Liver (tissue), 9 donors: ENCODE results near the gene NUDT2. TPM values are rescaled to one million over a fixed set of nuclear protein-coding genes. Genes with fewer than 3 reads are reported as not detected.

Experiments used
- DNase-seq: peaks from one replicate; pipeline ENCODE4 v3.0.0-alpha.2; 2017; ENCODE audit warnings: low spot score
- H3K27ac ChIP-seq, 2 donors: one replicate each; pipeline ENCODE4 v1.7.0; 2013; ENCODE audit warnings: inconsistent platforms in 2 of 2, low read length in 2 of 2, control low read depth in 1 of 2, low read depth in 1 of 2, mild to moderate bottlenecking in 1 of 2
- H3K27me3 ChIP-seq, 4 donors: one replicate each; pipeline versions ENCODE4 v1.6.1 to v1.7.0; 2013; ENCODE audit warnings: low read length in 3 of 4, inconsistent platforms in 1 of 4, mild to moderate bottlenecking in 1 of 4, moderate library complexity in 1 of 4; ENCODE audit not compliant: control insufficient read depth in 4 of 4, insufficient read depth in 4 of 4
- H3K36me3 ChIP-seq, 4 donors: one replicate each; pipeline versions ENCODE4 v1.6.1 to v1.7.0; 2013; ENCODE audit warnings: low read length in 3 of 4, mild to moderate bottlenecking in 3 of 4, low read depth in 1 of 4, moderate library complexity in 1 of 4; ENCODE audit not compliant: control insufficient read depth in 4 of 4, insufficient read depth in 3 of 4
- H3K4me1 ChIP-seq, 4 donors: one replicate each; pipeline versions ENCODE4 v1.6.1 to v1.7.0; 2013; ENCODE audit warnings: low read length in 3 of 4, mild to moderate bottlenecking in 3 of 4, moderate library complexity in 1 of 4; ENCODE audit not compliant: control insufficient read depth in 4 of 4, insufficient read depth in 4 of 4
- H3K4me3 ChIP-seq, 3 donors: one replicate each; pipeline versions ENCODE4 v1.6.1 to v1.7.0; 2013; ENCODE audit warnings: low read length in 3 of 3, control low read depth in 1 of 3, low read depth in 1 of 3, mild to moderate bottlenecking in 1 of 3
- H3K9ac ChIP-seq, 2 donors: one replicate each; pipeline ENCODE4 v1.7.0; 2013; ENCODE audit warnings: low read length in 2 of 2, mild to moderate bottlenecking in 2 of 2, moderate library complexity in 2 of 2, control low read depth in 1 of 2, low read depth in 1 of 2
- H3K9me3 ChIP-seq, 4 donors: one replicate each; pipeline versions ENCODE4 v1.6.1 to v1.7.0; 2013; ENCODE audit warnings: low read length in 3 of 4; ENCODE audit not compliant: control insufficient read depth in 4 of 4
- EGR1 ChIP-seq, 2 donors: IDR thresholded peaks; 2 replicates each; pipeline ENCODE4 v1.6.1; 2016 to 2018; ENCODE audit warnings: antibody characterized with exemption in 2 of 2, low read depth in 2 of 2
- FOXA1 ChIP-seq: IDR thresholded peaks from 2 replicates; pipeline ENCODE4 v1.6.1; 2016; ENCODE audit warnings: antibody characterized with exemption
- FOXA2 ChIP-seq: IDR thresholded peaks from 2 replicates; pipeline ENCODE4 v1.6.1; 2016; ENCODE audit warnings: antibody characterized with exemption
- HNF4A ChIP-seq, 2 donors: conservative IDR thresholded peaks; 2 replicates each; pipeline ENCODE4 v1.6.1; 2016; ENCODE audit warnings: antibody characterized with exemption in 2 of 2, mild to moderate bottlenecking in 2 of 2
- HNF4G ChIP-seq: IDR thresholded peaks from 2 replicates; pipeline ENCODE4 v1.6.1; 2016; ENCODE audit warnings: antibody characterized with exemption
- JUND ChIP-seq, 2 donors: IDR thresholded peaks; 2 replicates each; pipeline ENCODE4 v1.6.1; 2016; ENCODE audit warnings: antibody characterized with exemption in 2 of 2
- NR2F2 ChIP-seq: IDR thresholded peaks from 2 replicates; pipeline ENCODE4 v1.6.1; 2016; ENCODE audit warnings: antibody characterized with exemption
- RAD21 ChIP-seq, 2 donors: IDR thresholded peaks; 2 replicates each; pipeline ENCODE4 v1.6.1; 2016; ENCODE audit warnings: antibody characterized with exemption in 2 of 2, mild to moderate bottlenecking in 2 of 2
- RXRA ChIP-seq, 2 donors: IDR thresholded peaks; 2 replicates each; pipeline ENCODE4 v1.6.1; 2017 to 2018; ENCODE audit warnings: antibody characterized with exemption in 2 of 2, mild to moderate bottlenecking in 1 of 2
- SP1 ChIP-seq: IDR thresholded peaks from 2 replicates; pipeline ENCODE4 v1.6.1; 2018; ENCODE audit warnings: antibody characterized with exemption, mild to moderate bottlenecking
- YY1 ChIP-seq: IDR thresholded peaks from 2 replicates; pipeline ENCODE4 v1.6.1; 2016; ENCODE audit warnings: antibody characterized with exemption, mild to moderate bottlenecking
- WGBS: extraction: QIAGEN DNeasy Blood & Tissue Kit; methylation state at CpG from one replicate; pipeline ENCODE4 v1.1.7; 2013; 5-methylcytosine and 5-hydroxymethylcytosine counted together
- polyA plus RNA-seq, 2 donors: library from polyadenylated mRNA; stranded (reverse) in 1 of 2; unstranded in 1 of 2; fragments of 200-250 nt in 1 of 2; fragments of >200 nt in 1 of 2; fragmentation: Nextera tagmentation in 1 of 2; extraction: Ambion mirVana in 1 of 2; gene quantifications; one replicate each; pipeline versions ENCODE4 v1.2.1 to v1.2.3, GENCODE V29; 2013 to 2015
- total RNA-seq, 2 donors: library from RNA; depleted of rRNA; stranded (reverse); fragments of >200 nt; gene quantifications; one replicate each; pipeline ENCODE4 v1.2.3, GENCODE V29; 2014
- TF ChIP-seq, protein P1 (sequence below): IDR thresholded peaks from 2 replicates; pipeline ENCODE4 v1.6.1; 2016; ENCODE audit warnings: antibody characterized with exemption, mild to moderate bottlenecking
- TF ChIP-seq, protein P2 (sequence below): fragments of 150-350 bp; IDR thresholded peaks from 2 replicates; pipeline ENCODE4 v1.5.1; 2017; ENCODE audit warnings: improper control_type of control experiment, low read depth, low read length; ENCODE audit not compliant: missing input control
- donor health status: healthy.
- donor health status: healthy.
- donor health status: healthy.
- donor health status: healthy.
- donor health status: healthy.

NUDT2 gene
- total and polyA plus RNA-seq, 4 donors, result 9.2 to 23.5 (median 15.7) TPM

DNA sequence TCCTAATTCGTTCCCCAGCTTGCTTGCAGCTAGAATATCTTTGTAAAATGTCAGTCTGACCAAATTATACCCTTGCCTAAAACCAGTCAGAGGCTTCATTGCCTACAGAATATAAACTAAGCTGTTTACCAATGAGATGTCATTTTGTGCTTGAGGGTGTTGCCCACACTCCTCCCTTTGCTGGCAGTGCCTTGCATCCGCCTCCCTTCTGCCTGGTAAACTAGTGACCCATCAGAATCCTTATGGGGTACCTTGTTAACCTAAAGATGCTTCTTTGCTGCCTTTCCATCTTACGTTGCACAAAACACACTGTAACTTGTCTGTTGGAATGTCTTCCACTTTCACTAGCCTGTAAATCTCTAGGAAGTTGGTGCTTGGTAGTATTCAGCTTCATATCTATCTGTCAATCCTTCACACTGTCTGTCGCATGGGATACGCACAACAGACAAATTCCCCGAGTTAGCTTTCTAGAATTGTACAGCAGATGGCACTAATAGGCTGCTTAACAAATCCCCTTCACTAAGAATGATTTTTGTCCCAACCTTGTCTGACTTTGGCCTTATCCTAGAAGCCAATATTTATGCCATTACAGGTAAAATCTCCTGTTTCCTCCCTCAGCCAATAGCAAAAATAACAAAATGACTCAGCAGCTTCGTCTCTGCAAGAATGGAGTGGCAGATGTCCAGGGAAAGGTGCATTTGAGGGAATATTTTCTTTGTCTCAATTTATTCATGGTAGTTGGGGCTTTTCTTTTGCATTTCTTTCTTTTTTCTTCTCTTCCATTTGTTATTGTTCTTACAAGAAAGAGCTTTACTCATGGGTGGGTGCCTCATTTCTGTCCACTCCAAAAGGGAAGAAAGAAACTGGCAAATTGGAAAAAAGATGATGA is 3.0 kb downstream of the NUDT2 start:
- Histone ChIP-seq H3K9ac (no peak overlapping the region), H3K27ac (no peak overlapping the region), H3K4me3 (no peak overlapping the region), H3K4me1 (peaks cover 2 to 42% (median 20%) of the 10 kb centered on the region in 4 donors), H3K9me3 (no peaks in the 10 kb centered on the region), H3K36me3 (peaks cover 0 to 1% (median 0%) of the 10 kb centered on the region in 4 donors), H3K27me3 (no peaks in the 10 kb centered on the region)
- TF ChIP-seq EGR1 (IDR thresholded peaks at IDR 0.05; ENCODE audit: low read depth in 2 of 2), result no peak
- TF ChIP-seq, protein P1, sequence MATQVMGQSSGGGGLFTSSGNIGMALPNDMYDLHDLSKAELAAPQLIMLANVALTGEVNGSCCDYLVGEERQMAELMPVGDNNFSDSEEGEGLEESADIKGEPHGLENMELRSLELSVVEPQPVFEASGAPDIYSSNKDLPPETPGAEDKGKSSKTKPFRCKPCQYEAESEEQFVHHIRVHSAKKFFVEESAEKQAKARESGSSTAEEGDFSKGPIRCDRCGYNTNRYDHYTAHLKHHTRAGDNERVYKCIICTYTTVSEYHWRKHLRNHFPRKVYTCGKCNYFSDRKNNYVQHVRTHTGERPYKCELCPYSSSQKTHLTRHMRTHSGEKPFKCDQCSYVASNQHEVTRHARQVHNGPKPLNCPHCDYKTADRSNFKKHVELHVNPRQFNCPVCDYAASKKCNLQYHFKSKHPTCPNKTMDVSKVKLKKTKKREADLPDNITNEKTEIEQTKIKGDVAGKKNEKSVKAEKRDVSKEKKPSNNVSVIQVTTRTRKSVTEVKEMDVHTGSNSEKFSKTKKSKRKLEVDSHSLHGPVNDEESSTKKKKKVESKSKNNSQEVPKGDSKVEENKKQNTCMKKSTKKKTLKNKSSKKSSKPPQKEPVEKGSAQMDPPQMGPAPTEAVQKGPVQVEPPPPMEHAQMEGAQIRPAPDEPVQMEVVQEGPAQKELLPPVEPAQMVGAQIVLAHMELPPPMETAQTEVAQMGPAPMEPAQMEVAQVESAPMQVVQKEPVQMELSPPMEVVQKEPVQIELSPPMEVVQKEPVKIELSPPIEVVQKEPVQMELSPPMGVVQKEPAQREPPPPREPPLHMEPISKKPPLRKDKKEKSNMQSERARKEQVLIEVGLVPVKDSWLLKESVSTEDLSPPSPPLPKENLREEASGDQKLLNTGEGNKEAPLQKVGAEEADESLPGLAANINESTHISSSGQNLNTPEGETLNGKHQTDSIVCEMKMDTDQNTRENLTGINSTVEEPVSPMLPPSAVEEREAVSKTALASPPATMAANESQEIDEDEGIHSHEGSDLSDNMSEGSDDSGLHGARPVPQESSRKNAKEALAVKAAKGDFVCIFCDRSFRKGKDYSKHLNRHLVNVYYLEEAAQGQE, result peak; percentile 20
- peak; percentile 22 for TF ChIP-seq YY1
- TF ChIP-seq, protein P2, sequence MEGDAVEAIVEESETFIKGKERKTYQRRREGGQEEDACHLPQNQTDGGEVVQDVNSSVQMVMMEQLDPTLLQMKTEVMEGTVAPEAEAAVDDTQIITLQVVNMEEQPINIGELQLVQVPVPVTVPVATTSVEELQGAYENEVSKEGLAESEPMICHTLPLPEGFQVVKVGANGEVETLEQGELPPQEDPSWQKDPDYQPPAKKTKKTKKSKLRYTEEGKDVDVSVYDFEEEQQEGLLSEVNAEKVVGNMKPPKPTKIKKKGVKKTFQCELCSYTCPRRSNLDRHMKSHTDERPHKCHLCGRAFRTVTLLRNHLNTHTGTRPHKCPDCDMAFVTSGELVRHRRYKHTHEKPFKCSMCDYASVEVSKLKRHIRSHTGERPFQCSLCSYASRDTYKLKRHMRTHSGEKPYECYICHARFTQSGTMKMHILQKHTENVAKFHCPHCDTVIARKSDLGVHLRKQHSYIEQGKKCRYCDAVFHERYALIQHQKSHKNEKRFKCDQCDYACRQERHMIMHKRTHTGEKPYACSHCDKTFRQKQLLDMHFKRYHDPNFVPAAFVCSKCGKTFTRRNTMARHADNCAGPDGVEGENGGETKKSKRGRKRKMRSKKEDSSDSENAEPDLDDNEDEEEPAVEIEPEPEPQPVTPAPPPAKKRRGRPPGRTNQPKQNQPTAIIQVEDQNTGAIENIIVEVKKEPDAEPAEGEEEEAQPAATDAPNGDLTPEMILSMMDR, result peak; percentile 86
- TF ChIP-seq SP1, result no peak
- TF ChIP-seq HNF4A (conservative IDR thresholded peaks at IDR 0.05), result peak; percentile 34 to 36
- TF ChIP-seq RAD21 (IDR thresholded peaks at IDR 0.05), result peak; percentile 98
- TF ChIP-seq RXRA (IDR thresholded peaks at IDR 0.05), result peak in 1 of 2 donors; percentile 31
- no peak for TF ChIP-seq FOXA1
- no peak for DNase-seq
- 28% methylated on average over 7 of the region's 7 CpGs for WGBS

GRCh38 chr9:34333836-34334235 is 4.5 kb downstream of the NUDT2 start:
- DNase-seq, result no peak
- TF ChIP-seq SP1 (no peak), FOXA2 (no peak), FOXA1 (no peak), EGR1 (IDR thresholded peaks at IDR 0.05; ENCODE audit: low read depth in 2 of 2) (no peak), NR2F2 (no peak), HNF4G (no peak), HNF4A (conservative IDR thresholded peaks at IDR 0.05) (no peak), JUND (IDR thresholded peaks at IDR 0.05) (no peak), YY1 (no peak)
- TF ChIP-seq, protein P1, result no peak
- Histone ChIP-seq H3K27me3 (no peaks in the 10 kb centered on the region), H3K9me3 (no peaks in the 10 kb centered on the region), H3K9ac (no peak overlapping the region), H3K36me3 (peaks cover 0 to 1% (median 0%) of the 10 kb centered on the region in 4 donors), H3K4me1 (peaks cover 2 to 51% (median 23%) of the 10 kb centered on the region in 4 donors), H3K4me3 (no peak overlapping the region), H3K27ac (no peak overlapping the region)
- 95% methylated on average over 3 of the region's 3 CpGs for WGBS
